ENCODE data around the gene TIRAP. TPM values are rescaled to one million over a fixed set of nuclear protein-coding genes. Genes with fewer than 3 reads are reported as not detected.

TIRAP gene
- total and polyA plus RNA-seq, 8 donors, result 3.7 to 86.2 (median 6.5) TPM

DNA sequence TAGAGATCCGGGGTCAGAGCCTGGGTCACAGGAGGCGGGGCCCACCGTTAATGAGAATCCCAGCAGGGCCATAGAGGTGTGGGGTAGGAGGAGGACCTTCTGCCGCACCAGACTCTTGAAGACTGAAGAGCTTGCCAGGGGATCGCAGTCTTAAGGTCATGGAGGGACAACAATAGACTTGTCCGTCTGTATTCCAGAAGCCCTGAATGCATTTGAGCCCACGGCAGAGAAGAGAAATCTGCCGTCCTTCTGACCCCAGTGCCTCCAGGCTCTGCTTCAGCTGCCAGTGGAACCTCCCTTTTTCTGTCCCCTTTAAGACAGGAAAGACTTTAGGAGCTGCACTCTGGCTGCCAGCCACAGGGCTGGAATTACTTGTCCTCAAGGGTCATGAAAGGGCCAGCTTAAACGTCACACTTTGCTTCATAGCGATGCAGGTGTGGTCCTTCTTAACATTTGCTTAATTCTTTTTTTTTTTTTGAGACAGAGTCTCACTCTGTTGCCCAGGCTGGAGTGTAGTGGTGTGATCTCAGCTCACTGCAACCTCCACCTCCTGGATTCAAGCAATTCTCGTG, 57.1 kb downstream of the TIRAP start:
- no peak overlapping the region for H3K4me3 ChIP-seq
- TF ChIP-seq, protein P1, sequence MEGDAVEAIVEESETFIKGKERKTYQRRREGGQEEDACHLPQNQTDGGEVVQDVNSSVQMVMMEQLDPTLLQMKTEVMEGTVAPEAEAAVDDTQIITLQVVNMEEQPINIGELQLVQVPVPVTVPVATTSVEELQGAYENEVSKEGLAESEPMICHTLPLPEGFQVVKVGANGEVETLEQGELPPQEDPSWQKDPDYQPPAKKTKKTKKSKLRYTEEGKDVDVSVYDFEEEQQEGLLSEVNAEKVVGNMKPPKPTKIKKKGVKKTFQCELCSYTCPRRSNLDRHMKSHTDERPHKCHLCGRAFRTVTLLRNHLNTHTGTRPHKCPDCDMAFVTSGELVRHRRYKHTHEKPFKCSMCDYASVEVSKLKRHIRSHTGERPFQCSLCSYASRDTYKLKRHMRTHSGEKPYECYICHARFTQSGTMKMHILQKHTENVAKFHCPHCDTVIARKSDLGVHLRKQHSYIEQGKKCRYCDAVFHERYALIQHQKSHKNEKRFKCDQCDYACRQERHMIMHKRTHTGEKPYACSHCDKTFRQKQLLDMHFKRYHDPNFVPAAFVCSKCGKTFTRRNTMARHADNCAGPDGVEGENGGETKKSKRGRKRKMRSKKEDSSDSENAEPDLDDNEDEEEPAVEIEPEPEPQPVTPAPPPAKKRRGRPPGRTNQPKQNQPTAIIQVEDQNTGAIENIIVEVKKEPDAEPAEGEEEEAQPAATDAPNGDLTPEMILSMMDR (IDR thresholded peaks at IDR 0.05), result no peak
- TF ChIP-seq POLR2AphosphoS5 (IDR thresholded peaks at IDR 0.05), result peak in 1 of 3 donors; percentile 37
- H3K27me3 ChIP-seq, result no peaks in the 10 kb centered on the region
- H3K36me3 ChIP-seq, result peaks cover 13 to 78% (median 64%) of the 10 kb centered on the region in 4 donors
- WGBS, 5 donors, result 41 to 62% (median 49%) methylated on average over 11 of the region's 11 CpGs
- H3K9me3 ChIP-seq, result no peaks in the 10 kb centered on the region
- peak; percentile 66 to 69 for DNase-seq
- intact Hi-C loops (cut with DNase I; ENCODE audit: low total_unique reads), result no loop called here
- peak overlapping the region in 4 of 5 donors; percentile 10 to 48 (median 33) for H3K27ac ChIP-seq
- H3K4me1 ChIP-seq, result peaks cover 14 to 53% (median 19%) of the 10 kb centered on the region in 4 donors

DNA sequence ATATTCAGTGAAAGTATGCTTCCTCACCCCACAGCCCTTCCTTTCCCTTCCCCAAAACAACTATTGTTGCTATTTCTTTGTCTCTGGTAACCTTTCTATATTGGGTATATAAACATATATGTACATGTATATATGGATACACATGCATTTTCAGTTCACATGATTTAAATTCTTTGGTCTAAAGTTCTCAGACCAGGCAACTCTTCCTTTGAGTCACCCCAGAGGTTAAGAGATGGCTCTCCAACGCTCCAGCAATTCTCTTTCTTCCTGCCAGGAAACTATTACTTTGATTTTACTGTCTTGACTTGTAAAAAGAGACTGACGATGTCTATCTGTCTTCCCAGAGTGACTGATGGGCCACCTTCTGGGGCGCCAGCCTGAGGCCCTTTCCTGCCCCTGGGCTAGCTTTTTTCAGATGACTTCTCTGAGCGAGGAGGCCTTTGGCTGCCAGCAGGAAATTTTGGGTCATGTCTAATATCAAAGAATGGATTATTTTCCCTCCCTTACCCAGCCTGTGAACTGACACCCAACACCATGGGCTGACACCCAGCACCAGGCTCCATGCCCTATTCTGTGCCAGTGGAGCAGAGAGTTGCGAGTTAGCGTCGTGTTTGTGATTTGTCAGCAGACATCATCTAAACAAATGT, 58.2 kb downstream of the TIRAP start:
- 80 to 91% (median 87%) methylated on average over 7 of the region's 7 CpGs for WGBS, 5 donors
- no peaks in the 10 kb centered on the region for H3K9me3 ChIP-seq
- TF ChIP-seq POLR2AphosphoS5 (IDR thresholded peaks at IDR 0.05) (no peak), EP300 (IDR thresholded peaks at IDR 0.05) (no peak), POLR2A (IDR thresholded peaks at IDR 0.05) (no peak)
- TF ChIP-seq, protein P1 (IDR thresholded peaks at IDR 0.05), result no peak
- H3K36me3 ChIP-seq, result peaks cover 13 to 81% (median 67%) of the 10 kb centered on the region in 4 donors
- H3K4me3 ChIP-seq, result no peak overlapping the region
- peak overlapping the region in 2 of 5 donors; percentile 40 to 48 for H3K27ac ChIP-seq
- no peak for DNase-seq
- intact Hi-C loops (cut with DNase I; ENCODE audit: low total_unique reads), result no loop called here
- H3K4me1 ChIP-seq, result peaks cover 16 to 62% (median 22%) of the 10 kb centered on the region in 4 donors
- H3K27me3 ChIP-seq, result no peaks in the 10 kb centered on the region

DNA sequence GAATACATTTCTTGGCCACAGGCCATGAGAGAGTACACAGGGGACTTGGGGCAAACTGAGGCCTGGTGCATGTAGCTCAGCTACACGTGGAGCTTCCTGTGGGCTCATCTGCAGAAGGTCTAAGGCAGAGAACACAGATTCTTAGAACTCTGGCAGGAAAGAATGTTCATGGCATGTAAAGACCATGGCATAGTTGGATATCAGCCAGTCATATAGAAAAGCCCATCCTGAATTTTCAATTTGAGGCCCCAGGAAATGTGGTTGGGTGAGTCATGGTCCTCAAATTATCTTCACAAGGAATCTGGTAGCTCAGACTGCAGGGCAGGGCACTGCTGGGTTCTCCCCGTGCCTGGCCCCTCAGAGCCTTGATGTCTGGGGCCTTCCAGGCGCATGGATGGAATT, 58.9 kb downstream of the TIRAP start:
- WGBS, 5 donors, result 64 to 90% (median 80%) methylated on average over 3 of the region's 3 CpGs
- Histone ChIP-seq H3K36me3 (peaks cover 13 to 81% (median 67%) of the 10 kb centered on the region in 4 donors), H3K9me3 (no peaks in the 10 kb centered on the region), H3K27ac (peak overlapping the region in 1 of 5 donors; percentile 5), H3K4me1 (peaks cover 23 to 62% (median 25%) of the 10 kb centered on the region in 4 donors), H3K27me3 (no peaks in the 10 kb centered on the region), H3K4me3 (no peak overlapping the region)
- DNase-seq, result no peak
- intact Hi-C loops (cut with DNase I; ENCODE audit: low total_unique reads), result no loop called here
- TF ChIP-seq POLR2A (IDR thresholded peaks at IDR 0.05), result no peak
- TF ChIP-seq, protein P1 (IDR thresholded peaks at IDR 0.05), result no peak
- no peak for TF ChIP-seq EP300 (IDR thresholded peaks at IDR 0.05)
- TF ChIP-seq POLR2AphosphoS5 (IDR thresholded peaks at IDR 0.05), result no peak

DNA sequence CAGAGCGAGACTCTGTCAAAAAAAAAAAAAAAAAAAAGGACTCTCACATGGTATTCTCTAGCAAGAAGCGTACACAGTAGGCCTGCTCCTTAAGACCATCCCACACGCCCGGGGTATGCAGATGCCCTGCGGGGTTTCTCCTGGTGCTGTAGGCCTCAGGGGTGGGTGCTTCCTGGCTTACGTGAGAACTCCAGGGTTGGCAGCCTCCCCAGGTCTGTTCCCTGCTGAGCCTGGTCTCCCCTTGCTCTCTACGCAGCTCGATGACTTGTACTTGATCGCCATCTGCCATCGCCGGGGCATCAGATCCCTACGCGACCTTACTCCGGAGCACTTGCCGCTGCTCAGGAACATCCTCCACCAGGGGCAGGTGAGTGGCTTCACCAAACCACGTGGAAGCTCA, 60.2 kb downstream of the TIRAP start:
- H3K4me1 ChIP-seq, result peaks cover 20 to 69% (median 30%) of the 10 kb centered on the region in 4 donors
- no peaks in the 10 kb centered on the region for H3K9me3 ChIP-seq
- intact Hi-C loops (cut with DNase I; ENCODE audit: low total_unique reads), result no loop called here
- no peak for DNase-seq
- TF ChIP-seq, protein P1 (IDR thresholded peaks at IDR 0.05), result no peak
- TF ChIP-seq POLR2A (IDR thresholded peaks at IDR 0.05) (no peak), POLR2AphosphoS5 (IDR thresholded peaks at IDR 0.05) (no peak), EP300 (IDR thresholded peaks at IDR 0.05) (no peak)
- peaks cover 13 to 75% (median 69%) of the 10 kb centered on the region in 4 donors for H3K36me3 ChIP-seq
- H3K27me3 ChIP-seq, result no peaks in the 10 kb centered on the region
- H3K27ac ChIP-seq, result no peak overlapping the region
- no peak overlapping the region for H3K4me3 ChIP-seq
- 94 to 98% (median 96%) methylated on average over 15 to 16 of the region's 16 CpGs for WGBS, 5 donors

Small RNA genes lying within 50 kb of the gene (small RNA-seq; reads per million reads assigned to genes)
- 0 reads per million in 4 donors for gene RN7SL351P

Other genes with a start within 250 kb of the TIRAP start
- 10 to 100 TPM; 16.1 to 80.8 (median 26.8) TPM for gene CDON, start 220.2 kb upstream of the TIRAP start, total RNA-seq
- 1 to 10 TPM in 1 of 3 donors, under 1 TPM in 2; 0.31 to 1.0 (median 0.44) TPM for gene CDON, start 220.2 kb upstream of the TIRAP start, polyA plus RNA-seq
- 10 to 100 TPM; 22.8 to 63.4 (median 31.6) TPM for gene RPUSD4, start 71.4 kb upstream of the TIRAP start, total RNA-seq
- 10 to 100 TPM; 16.8 to 27.2 (median 17.8) TPM for gene RPUSD4, start 71.4 kb upstream of the TIRAP start, polyA plus RNA-seq
- gene FAM118B, start 71.3 kb upstream of the TIRAP start, total RNA-seq, result 10 to 100 TPM in 4 of 5 donors, 1 to 10 TPM in 1; 7.6 to 50.7 (median 37.4) TPM
- gene FAM118B, start 71.3 kb upstream of the TIRAP start, polyA plus RNA-seq, result 10 to 100 TPM in 2 of 3 donors, 1 to 10 TPM in 1; 6.9 to 25.8 (median 16.5) TPM
- gene SRPRA, start 14.2 kb upstream of the TIRAP start, total RNA-seq, result 100 to 1,000 TPM in 2 of 5 donors, 10 to 100 TPM in 3; 13.9 to 255 (median 63.7) TPM
- gene SRPRA, start 14.2 kb upstream of the TIRAP start, polyA plus RNA-seq, result 10 to 100 TPM; 26.4 to 49.3 (median 37.4) TPM
- gene FOXRED1, start 13.9 kb upstream of the TIRAP start, total RNA-seq, result 10 to 100 TPM in 4 of 5 donors, 1 to 10 TPM in 1; 5.4 to 26.3 (median 14.8) TPM
- 10 to 100 TPM; 17.3 to 22.7 (median 18.9) TPM for gene FOXRED1, start 13.9 kb upstream of the TIRAP start, polyA plus RNA-seq
- gene DCPS, start 21.0 kb downstream of the TIRAP start, total RNA-seq, result 10 to 100 TPM in 2 of 5 donors, 1 to 10 TPM in 3; 1.8 to 60.3 (median 5.9) TPM
- 10 to 100 TPM; 10.5 to 21.2 (median 14.7) TPM for gene DCPS, start 21.0 kb downstream of the TIRAP start, polyA plus RNA-seq
- gene ST3GAL4, start 72.6 kb downstream of the TIRAP start, total RNA-seq, result 10 to 100 TPM in 3 of 5 donors, 1 to 10 TPM in 1, not detected in 1; 9.9 to 31.0 (median 18.4) TPM
- gene ST3GAL4, start 72.6 kb downstream of the TIRAP start, polyA plus RNA-seq, result 10 to 100 TPM; 12.5 to 26.0 (median 15.7) TPM